ENCODE results near the gene ZNF683. TPM values are rescaled to one million over a fixed set of nuclear protein-coding genes. Genes with fewer than 3 reads are reported as not detected.
"Not testable (repeated sequence)": the region's sequence is repeated elsewhere in the genome, so short reads cannot be mapped to it uniquely, and the experiment has no call there.

The ZNF683 gene
- total RNA-seq, 1 donor from 2014 or later: not detected

DNA sequence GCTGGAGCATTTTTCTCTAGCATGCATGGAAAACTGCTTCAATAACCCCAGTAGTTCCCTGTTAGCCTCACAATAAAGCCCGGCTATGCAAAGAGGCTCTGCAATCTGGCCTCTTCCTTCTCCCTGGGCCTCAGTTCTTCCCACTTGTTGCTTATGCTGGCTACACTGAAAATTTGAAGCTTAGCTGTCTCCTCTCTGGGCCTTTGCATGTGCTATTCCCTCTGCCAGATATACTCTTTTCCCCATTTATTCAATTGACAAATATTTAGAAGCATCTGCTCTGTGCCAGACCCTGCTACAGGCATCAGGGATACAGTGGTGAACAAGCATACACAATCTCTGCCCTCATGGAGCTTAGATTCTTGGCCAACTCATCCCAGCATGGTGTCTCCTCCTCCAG is 33.9 kb downstream of the ZNF683 start:
- no peak overlapping the region for H3K4me3 Mint-ChIP-seq (ENCODE audit: low read depth)
- H3K4me1 Mint-ChIP-seq (ENCODE audit: low read depth): peaks cover 4% of the 10 kb centered on the region
- H3K27me3 Mint-ChIP-seq: peaks cover 11% of the 10 kb centered on the region
- TF ChIP-seq, protein P1, sequence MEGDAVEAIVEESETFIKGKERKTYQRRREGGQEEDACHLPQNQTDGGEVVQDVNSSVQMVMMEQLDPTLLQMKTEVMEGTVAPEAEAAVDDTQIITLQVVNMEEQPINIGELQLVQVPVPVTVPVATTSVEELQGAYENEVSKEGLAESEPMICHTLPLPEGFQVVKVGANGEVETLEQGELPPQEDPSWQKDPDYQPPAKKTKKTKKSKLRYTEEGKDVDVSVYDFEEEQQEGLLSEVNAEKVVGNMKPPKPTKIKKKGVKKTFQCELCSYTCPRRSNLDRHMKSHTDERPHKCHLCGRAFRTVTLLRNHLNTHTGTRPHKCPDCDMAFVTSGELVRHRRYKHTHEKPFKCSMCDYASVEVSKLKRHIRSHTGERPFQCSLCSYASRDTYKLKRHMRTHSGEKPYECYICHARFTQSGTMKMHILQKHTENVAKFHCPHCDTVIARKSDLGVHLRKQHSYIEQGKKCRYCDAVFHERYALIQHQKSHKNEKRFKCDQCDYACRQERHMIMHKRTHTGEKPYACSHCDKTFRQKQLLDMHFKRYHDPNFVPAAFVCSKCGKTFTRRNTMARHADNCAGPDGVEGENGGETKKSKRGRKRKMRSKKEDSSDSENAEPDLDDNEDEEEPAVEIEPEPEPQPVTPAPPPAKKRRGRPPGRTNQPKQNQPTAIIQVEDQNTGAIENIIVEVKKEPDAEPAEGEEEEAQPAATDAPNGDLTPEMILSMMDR (IDR thresholded peaks at IDR 0.05; ENCODE audit: unreplicated experiment): no peak
- no peak overlapping the region for H3K27ac Mint-ChIP-seq
- no peaks in the 10 kb centered on the region for H3K9me3 Mint-ChIP-seq (ENCODE audit: low read depth)
- no peak for DNase-seq (ENCODE audit: low spot score, unreplicated experiment)
- no peaks in the 10 kb centered on the region for H3K36me3 Mint-ChIP-seq (ENCODE audit: insufficient read depth)

DNA sequence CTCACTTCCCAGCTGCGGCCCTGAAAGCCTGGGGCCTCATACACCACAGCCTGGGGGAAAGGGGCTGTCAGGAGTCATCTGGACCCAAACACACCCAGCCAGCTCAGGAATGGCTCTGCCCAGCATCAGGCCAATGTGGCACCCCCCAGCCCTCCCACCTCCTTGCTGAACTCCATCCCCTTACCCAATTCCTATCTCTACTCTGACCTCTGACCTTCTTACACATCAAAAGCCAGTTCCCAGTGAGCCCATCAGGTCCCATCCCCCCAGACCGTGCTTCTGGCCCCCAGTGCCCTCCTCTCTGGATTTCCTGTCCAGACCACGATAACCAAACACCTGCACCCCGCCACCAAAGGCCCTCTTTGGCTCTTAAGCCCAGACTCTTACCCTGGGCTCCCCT is 34.9 kb downstream of the ZNF683 start:
- TF ChIP-seq, protein P1 (IDR thresholded peaks at IDR 0.05; ENCODE audit: unreplicated experiment): no peak
- Mint-ChIP-seq H3K4me1 (ENCODE audit: low read depth) (peaks cover 4% of the 10 kb centered on the region), H3K27ac (peak overlapping the region; percentile 45), H3K4me3 (ENCODE audit: low read depth) (peak overlapping the region; percentile 24), H3K27me3 (peaks cover 11% of the 10 kb centered on the region), H3K9me3 (ENCODE audit: low read depth) (no peaks in the 10 kb centered on the region), H3K36me3 (ENCODE audit: insufficient read depth) (no peaks in the 10 kb centered on the region)
- DNase-seq (ENCODE audit: low spot score, unreplicated experiment): no peak

DNA sequence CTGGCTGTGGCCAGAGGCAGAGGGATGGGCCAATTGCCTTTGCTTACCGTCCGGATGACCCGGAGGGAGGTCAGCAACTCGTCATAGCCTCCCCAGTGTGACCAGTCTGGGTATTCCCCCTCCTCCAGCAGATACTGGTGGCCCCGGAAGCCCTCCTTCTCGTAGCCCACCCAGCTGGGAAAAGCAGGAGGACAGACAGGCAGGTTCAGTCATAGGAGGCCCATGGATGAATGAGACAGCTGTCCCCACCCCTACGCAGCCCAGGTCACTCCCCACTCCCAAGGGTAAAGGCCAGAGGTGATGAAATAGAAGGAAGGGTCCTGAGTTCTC is 35.4 kb downstream of the ZNF683 start:
- no peak for DNase-seq (ENCODE audit: low spot score, unreplicated experiment)
- TF ChIP-seq, protein P1 (IDR thresholded peaks at IDR 0.05; ENCODE audit: unreplicated experiment): no peak
- Mint-ChIP-seq H3K36me3 (ENCODE audit: insufficient read depth) (no peaks in the 10 kb centered on the region), H3K27ac (no peak overlapping the region), H3K27me3 (peaks cover 11% of the 10 kb centered on the region), H3K9me3 (ENCODE audit: low read depth) (no peaks in the 10 kb centered on the region), H3K4me3 (ENCODE audit: low read depth) (peak overlapping the region; percentile 59), H3K4me1 (ENCODE audit: low read depth) (peaks cover 4% of the 10 kb centered on the region)

DNA sequence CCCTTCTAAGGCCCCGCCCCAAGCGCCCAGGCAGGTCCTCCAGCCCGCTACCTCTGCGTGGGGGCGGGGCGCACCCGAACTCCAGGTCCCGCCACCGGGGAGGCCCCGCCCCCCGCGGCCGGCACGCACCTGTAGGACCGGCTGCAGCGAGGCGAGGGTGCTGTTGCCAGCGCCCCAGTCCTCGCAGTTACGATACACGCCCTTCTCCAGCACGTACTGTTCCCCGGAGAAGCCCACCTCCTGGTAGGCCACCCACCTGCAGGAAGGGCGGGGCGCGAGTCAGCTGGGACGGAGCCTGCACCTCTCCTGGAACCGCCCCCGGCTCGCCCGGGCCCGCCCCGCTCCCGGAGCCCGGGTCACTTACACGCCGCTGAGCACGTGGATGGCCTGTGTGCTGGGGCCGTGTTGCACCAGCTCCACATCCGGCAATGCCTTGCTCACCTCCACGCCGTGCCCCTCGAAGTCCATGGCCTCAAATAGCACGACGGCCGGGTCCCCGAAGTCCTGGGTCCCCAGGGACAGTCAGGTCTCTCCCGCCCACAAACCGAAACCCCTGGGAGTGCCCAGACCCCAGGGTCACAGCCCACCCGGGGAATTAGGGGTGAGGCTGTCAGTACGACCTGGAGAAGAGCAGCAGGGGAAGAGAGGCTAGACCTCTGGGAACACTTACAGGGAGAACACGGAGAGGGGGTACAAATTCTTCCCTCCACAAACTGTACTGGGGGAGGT is 35.9 kb downstream of the ZNF683 start:
- Mint-ChIP-seq H3K36me3 (ENCODE audit: insufficient read depth) (no peaks in the 10 kb centered on the region), H3K27ac (peak overlapping the region; percentile 33), H3K9me3 (ENCODE audit: low read depth) (no peaks in the 10 kb centered on the region), H3K4me1 (ENCODE audit: low read depth) (peaks cover 4% of the 10 kb centered on the region), H3K4me3 (ENCODE audit: low read depth) (peak overlapping the region; percentile 97), H3K27me3 (peaks cover 7% of the 10 kb centered on the region)
- peak; percentile 88 for DNase-seq (ENCODE audit: low spot score, unreplicated experiment)
- TF ChIP-seq, protein P1 (IDR thresholded peaks at IDR 0.05; ENCODE audit: unreplicated experiment): no peak

DNA sequence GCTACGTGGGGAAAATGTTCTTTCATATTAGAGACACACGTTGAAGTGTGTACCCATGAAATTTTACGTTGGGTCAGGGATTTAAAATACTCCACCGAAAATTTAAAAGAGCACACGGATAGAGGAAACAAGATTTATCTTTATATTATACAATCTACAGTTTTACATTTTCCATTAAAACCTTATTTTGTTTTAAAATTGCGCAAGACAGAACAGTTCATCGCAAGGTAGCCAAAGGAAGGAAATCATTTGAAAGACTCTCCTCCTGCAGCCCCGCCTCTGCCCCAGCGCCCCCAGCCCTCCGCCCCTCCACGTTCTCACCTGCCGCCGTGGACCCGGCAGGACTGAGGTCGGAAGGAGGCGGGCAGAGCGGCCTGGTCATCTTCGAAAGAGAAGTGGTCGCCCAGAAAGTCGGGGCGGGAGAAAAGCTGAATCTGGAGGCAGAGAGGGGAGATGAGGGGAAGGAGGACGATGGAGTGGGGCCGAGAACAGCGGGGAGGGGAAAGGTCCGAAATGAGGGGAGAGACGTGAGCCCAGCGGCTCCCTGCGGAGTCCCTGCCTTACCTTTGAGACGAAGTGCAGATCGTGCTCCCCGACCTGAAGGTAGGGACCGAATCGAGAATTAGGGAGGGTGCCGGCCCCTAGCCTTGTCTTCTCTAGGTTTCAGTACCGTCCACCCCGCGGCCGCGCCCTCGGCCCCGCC is 36.6 kb downstream of the ZNF683 start:
- peaks cover 7% of the 10 kb centered on the region for H3K27me3 Mint-ChIP-seq
- H3K4me3 Mint-ChIP-seq (ENCODE audit: low read depth): peak overlapping the region; percentile 97
- no peaks in the 10 kb centered on the region for H3K9me3 Mint-ChIP-seq (ENCODE audit: low read depth)
- peak overlapping the region; percentile 91 for H3K27ac Mint-ChIP-seq
- TF ChIP-seq, protein P1 (IDR thresholded peaks at IDR 0.05; ENCODE audit: unreplicated experiment): no peak
- DNase-seq (ENCODE audit: low spot score, unreplicated experiment): peak; percentile 30
- H3K36me3 Mint-ChIP-seq (ENCODE audit: insufficient read depth): no peaks in the 10 kb centered on the region
- H3K4me1 Mint-ChIP-seq (ENCODE audit: low read depth): peaks cover 4% of the 10 kb centered on the region

DNA sequence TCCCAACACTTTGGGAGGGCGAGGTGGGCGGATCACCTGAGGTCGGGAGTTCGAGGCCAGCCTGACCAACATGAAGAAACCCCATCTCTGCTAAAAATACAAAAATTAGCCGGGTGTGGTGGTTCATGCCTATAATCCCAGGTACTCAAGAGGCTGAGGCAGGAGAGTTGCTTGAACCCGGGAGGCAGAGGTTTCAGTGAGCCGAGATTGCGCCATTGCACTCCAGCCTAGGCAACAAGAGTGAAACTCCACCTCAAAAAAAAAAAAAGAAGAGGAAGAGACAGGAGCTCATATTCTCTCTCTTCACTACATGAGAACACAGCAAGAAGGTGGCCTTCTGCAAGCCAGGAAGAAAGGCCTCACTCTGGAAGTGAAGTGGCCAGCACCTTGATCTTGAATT is 39.2 kb downstream of the ZNF683 start:
- not testable (repeated sequence) for H3K4me3 Mint-ChIP-seq (ENCODE audit: low read depth); H3K36me3 Mint-ChIP-seq (ENCODE audit: insufficient read depth); H3K27ac Mint-ChIP-seq; H3K27me3 Mint-ChIP-seq; DNase-seq (ENCODE audit: low spot score, unreplicated experiment); H3K4me1 Mint-ChIP-seq (ENCODE audit: low read depth); H3K9me3 Mint-ChIP-seq (ENCODE audit: low read depth)

All from progenitor cell of endocrine pancreas (in vitro differentiated cells).